PFSK-1 (cell line): Measurements from ENCODE around the gene AP1G2.

Source experiments
- POLR2AphosphoS5 ChIP-seq: IDR thresholded peaks from 2 replicates; pipeline ENCODE4 v1.6.1; 2012; ENCODE audit warnings: low read depth, mild to moderate bottlenecking, control low read depth, low read length, moderate library complexity
- TAF1 ChIP-seq: IDR thresholded peaks from 2 replicates; pipeline ENCODE4 v1.6.1; 2012; ENCODE audit warnings: low read length, control low read depth, borderline replicate concordance; ENCODE audit not compliant: insufficient read depth

DNA sequence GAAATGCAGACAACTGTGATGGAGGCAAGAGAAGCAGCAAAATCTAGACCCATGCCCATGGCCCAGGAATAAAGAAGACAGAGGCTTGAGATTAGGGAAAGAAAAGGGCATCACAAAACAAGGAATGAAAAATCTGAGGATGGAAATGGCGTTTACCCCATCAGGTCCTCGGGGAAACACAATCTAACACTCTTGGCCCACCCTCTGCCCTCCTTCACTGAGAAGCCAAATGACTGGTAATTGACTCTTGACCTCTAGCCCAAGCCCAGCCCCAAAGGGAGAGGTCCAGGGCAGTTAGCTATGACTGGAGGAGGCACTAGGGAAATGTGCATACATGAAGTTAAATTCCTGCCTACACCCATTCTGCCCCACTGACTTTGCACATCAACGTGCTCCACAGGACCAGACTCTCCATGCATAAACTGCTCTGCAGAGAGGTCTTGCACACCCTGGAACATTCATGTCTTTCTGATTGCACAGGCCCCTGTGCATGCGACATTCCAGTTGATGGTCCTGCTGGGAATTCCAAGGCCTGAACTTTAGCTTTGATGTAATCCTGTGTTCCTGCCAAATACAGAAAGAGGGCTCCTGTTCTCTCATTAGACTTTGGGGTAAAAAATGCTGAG lies 21.7 kb downstream of the AP1G2 start:
- TF ChIP-seq POLR2AphosphoS5 (no peak), TAF1 (no peak)
